ENCODE measurements around the gene RPP25L.

Gene RPP25L

GRCh38 chr9:34591248-34591916, 20.5 kb downstream of the RPP25L start:
- no peaks in the 10 kb centered on the region for H3K9me3 ChIP-seq (ENCODE audit: control insufficient read depth, insufficient read depth, low read depth, low read length)
- H3K36me3 ChIP-seq (ENCODE audit: control insufficient read depth, insufficient read depth, low read length) = no peaks in the 10 kb centered on the region
- H3K27ac ChIP-seq (ENCODE audit: low read depth, low read length) = no peak overlapping the region
- H3K4me3 ChIP-seq (ENCODE audit: low read depth, low read length) = peak overlapping the region; percentile 78
- peaks cover 43% of the 10 kb centered on the region for H3K4me1 ChIP-seq (ENCODE audit: control insufficient read depth, insufficient read depth, low read length)
- peaks cover 78% of the 10 kb centered on the region for H3K27me3 ChIP-seq (ENCODE audit: control insufficient read depth, insufficient read depth, low read length)
- H3K9ac ChIP-seq (ENCODE audit: low read length) = no peak overlapping the region

DNA sequence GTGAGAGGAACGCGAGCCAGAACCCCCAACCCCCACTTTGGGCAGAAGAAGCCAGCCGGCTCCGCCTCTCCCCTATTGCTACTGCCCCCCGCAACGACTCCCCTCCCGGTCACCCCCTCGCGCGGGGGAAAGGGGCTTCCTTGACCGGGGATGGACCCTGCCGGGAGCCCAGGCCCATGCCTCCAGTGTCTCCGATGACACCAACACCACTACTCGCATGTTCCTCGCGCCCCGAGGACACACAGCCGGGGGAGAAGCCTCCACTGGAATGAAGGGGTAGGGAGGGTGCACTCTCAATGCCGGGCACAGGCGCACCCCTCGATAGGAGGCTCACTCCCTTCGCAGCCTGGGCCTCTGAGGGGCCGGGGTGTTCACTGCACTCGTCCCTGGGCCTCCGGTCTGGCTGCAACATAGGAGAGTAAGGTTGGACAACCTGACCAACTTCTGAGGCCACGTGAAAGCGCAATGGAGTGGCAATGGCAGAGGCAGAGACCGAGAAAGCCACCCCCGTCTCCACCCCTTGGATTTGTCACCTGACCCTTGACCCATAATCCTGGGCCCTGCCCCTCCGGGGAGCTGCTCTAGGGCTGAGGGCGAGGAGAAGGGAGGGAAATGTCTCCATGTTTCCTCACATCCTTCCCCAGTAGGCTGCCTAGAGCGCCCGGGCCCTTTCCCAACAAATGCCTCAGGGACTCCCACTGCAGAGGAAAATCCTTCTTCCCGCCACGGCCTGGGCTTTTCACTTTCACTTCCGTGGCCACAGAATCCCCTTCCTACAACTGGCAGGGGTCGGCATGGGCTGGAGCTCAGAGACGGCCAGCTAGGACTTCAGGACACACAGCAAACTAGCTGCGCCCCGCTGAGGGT, 21.3 kb downstream of the RPP25L start:
- H3K27me3 ChIP-seq (ENCODE audit: control insufficient read depth, insufficient read depth, low read length) = peaks cover 85% of the 10 kb centered on the region
- peaks cover 51% of the 10 kb centered on the region for H3K4me1 ChIP-seq (ENCODE audit: control insufficient read depth, insufficient read depth, low read length)
- no peaks in the 10 kb centered on the region for H3K36me3 ChIP-seq (ENCODE audit: control insufficient read depth, insufficient read depth, low read length)
- H3K27ac ChIP-seq (ENCODE audit: low read depth, low read length) = no peak overlapping the region
- H3K9ac ChIP-seq (ENCODE audit: low read length) = peak overlapping the region; percentile 9
- no peaks in the 10 kb centered on the region for H3K9me3 ChIP-seq (ENCODE audit: control insufficient read depth, insufficient read depth, low read depth, low read length)
- peak overlapping the region; percentile 78 for H3K4me3 ChIP-seq (ENCODE audit: low read depth, low read length)

DNA sequence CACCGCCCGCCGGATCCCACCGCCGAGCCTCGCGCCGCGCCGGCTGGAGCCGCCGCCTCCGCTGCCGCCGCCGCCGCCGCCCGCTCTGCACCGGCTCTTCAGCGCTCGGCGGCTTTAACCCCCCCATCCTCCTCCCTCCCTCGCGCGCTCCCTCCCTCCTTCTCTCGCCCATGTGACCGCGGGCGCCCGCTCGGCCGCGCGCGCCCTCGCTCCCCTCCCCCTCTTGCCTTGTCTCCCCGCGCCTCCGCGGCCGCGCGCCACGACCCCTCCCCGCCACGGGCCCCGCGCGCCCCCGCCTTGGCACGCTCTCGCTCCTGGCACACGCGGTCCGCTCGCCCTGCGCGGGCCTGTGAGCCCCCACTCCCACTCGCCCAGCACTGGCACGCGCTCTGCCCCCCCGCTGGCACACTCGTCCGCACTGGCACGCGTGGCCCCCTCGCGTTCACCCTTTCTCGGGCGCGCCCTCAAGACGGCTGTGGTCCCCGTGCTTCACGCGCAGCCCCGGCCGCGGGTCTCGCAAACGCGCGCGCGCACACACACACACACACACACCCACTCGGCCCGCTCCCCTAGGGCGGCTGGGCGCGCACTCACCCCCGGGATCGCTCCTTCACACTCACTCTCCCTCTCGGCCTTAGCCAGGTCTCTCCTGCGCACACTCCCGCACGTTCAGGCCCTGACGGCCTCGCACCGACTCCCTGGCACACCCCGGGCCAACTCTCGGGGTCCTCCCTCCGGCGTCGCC, 22.1 kb downstream of the RPP25L start, which contains the start of gene CNTFR:
TSS of gene CNTFR (minus strand) at position 89 of the 745 bp plus-strand sequence. CDS start 20,743 bp downstream, outside the sequence.
- H3K9ac ChIP-seq (ENCODE audit: low read length) = peak within 1 kb of the TSS; percentile 68
- H3K27me3 ChIP-seq (ENCODE audit: control insufficient read depth, insufficient read depth, low read length) = peaks cover 93% of the 10 kb centered on the region
- peaks cover 59% of the 10 kb centered on the region for H3K4me1 ChIP-seq (ENCODE audit: control insufficient read depth, insufficient read depth, low read length)
- H3K9me3 ChIP-seq (ENCODE audit: control insufficient read depth, insufficient read depth, low read depth, low read length) = no peaks in the 10 kb centered on the region
- H3K36me3 ChIP-seq (ENCODE audit: control insufficient read depth, insufficient read depth, low read length) = no peaks in the 10 kb centered on the region
- no peak within 1 kb of the TSS for H3K27ac ChIP-seq (ENCODE audit: low read depth, low read length)
- H3K4me3 ChIP-seq (ENCODE audit: low read depth, low read length) = peak within 1 kb of the TSS; percentile 78

DNA sequence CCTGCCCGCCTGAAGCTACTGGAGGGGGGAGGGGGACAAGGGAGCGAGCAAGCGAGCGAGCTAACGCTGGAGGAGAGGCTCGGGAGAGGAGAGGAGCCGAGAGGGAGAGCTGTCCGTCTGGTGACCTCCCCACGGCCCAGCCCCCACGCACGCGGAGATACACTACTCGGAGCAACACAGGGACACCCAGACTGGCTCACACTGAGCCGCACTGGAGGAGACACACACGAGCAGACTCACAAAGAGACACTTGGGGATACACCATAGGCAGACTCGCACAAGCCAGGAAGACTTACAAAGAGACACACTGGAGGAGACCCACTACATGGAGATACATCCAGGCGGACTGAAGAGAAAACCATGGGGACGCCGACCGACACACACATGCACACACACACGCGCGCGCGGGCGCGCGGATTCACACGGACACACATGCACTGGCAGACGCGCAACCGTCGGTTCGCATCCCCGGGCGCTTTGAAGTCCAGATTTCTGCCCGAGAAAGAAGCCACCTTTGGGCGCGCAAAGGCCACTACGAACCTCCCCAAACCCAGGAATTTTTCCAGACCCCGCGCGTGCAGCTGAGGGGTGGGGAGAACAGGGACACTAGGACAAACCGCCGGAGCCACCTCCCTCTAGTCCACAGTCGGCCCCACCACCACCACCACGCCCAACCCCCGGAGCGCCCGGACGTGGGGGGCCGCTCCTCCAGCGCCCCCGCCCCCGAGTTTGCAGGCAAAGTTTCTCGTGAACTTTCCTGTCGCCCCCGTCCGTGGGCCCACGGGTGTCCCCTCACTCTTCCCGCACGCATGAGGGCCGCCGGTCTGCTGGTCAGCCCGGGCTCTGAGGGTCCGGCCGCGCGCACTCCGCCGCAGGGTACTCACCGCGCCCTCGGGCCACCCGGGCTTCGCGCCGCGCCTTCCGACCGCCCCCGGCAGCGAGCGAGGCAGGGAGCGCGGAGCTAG, 22.9 kb downstream of the RPP25L start:
- Histone ChIP-seq H3K27me3 (ENCODE audit: control insufficient read depth, insufficient read depth, low read length) (peaks cover 98% of the 10 kb centered on the region), H3K4me3 (ENCODE audit: low read depth, low read length) (peak overlapping the region; percentile 78), H3K27ac (ENCODE audit: low read depth, low read length) (no peak overlapping the region), H3K9me3 (ENCODE audit: control insufficient read depth, insufficient read depth, low read depth, low read length) (no peaks in the 10 kb centered on the region), H3K36me3 (ENCODE audit: control insufficient read depth, insufficient read depth, low read length) (no peaks in the 10 kb centered on the region), H3K9ac (ENCODE audit: low read length) (peak overlapping the region; percentile 36), H3K4me1 (ENCODE audit: control insufficient read depth, insufficient read depth, low read length) (peaks cover 59% of the 10 kb centered on the region)

GRCh38 chr9:34587271-34587670, 24.6 kb downstream of the RPP25L start:
- no peak overlapping the region for H3K9ac ChIP-seq (ENCODE audit: low read length)
- no peak overlapping the region for H3K27ac ChIP-seq (ENCODE audit: low read depth, low read length)
- peaks cover 50% of the 10 kb centered on the region for H3K4me1 ChIP-seq (ENCODE audit: control insufficient read depth, insufficient read depth, low read length)
- H3K9me3 ChIP-seq (ENCODE audit: control insufficient read depth, insufficient read depth, low read depth, low read length) = no peaks in the 10 kb centered on the region
- peaks cover 98% of the 10 kb centered on the region for H3K27me3 ChIP-seq (ENCODE audit: control insufficient read depth, insufficient read depth, low read length)
- H3K36me3 ChIP-seq (ENCODE audit: control insufficient read depth, insufficient read depth, low read length) = no peaks in the 10 kb centered on the region
- no peak overlapping the region for H3K4me3 ChIP-seq (ENCODE audit: low read depth, low read length)

DNA sequence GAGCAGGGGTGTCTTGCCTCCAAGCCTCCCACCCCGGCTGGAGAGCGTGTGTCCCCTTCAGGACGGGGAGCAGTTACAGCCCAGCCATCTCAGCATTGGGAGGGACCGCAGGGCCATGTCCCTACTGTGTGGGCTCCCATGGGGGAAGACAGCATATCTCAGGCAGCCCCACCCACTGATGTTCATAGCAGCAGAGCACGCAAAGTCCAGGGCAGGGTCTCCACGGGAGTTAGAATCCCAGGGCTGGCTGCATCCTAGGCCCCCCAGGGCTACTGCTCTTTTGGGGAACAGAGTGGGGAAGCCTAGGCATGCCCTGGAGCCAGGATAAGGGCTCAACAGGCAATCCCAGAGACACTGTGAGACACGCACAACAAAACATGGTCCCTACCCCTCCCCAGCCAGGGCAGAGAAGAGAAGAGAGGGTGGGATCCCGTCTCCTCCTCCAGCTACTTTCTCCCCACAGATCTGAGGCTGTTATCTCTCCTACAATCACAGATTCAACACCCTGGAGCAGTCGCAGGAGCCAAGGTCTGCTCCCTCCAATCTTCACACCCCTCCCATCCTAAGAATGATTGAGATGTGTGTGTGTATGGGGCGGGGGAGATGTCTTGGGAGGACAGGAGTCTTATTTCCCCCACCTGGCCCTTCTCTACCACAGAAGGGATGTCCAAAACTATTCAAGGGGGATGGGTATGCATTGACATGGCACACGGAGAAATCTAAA, 25.8 kb downstream of the RPP25L start:
- Histone ChIP-seq H3K4me1 (ENCODE audit: control insufficient read depth, insufficient read depth, low read length) (peaks cover 42% of the 10 kb centered on the region), H3K4me3 (ENCODE audit: low read depth, low read length) (peak overlapping the region; percentile 22; the same call in 1 of the 2 replicates), H3K27me3 (ENCODE audit: control insufficient read depth, insufficient read depth, low read length) (peaks cover 97% of the 10 kb centered on the region), H3K9me3 (ENCODE audit: control insufficient read depth, insufficient read depth, low read depth, low read length) (no peaks in the 10 kb centered on the region), H3K9ac (ENCODE audit: low read length) (peak overlapping the region; percentile 39), H3K36me3 (ENCODE audit: control insufficient read depth, insufficient read depth, low read length) (no peaks in the 10 kb centered on the region), H3K27ac (ENCODE audit: low read depth, low read length) (no peak overlapping the region)

DNA sequence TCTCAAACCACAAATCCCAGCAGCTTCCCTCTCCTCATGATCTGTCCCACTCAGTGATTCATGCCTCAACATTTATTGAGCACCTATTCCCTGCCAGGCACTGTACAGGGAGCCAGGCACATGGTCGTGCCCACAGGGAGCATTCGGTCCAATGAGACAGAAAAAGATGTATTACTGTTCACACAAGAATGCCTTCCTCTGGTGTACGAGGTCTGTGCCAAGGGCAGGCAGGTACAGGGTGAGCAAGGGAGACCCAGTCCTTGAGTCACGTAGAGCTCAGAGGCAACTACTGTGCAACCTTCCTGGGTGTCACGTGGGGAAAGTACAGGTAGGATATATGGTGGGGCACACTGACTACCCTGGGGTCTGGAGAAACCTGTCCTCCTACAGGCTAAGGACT, 26.9 kb downstream of the RPP25L start:
- Histone ChIP-seq H3K9me3 (ENCODE audit: control insufficient read depth, insufficient read depth, low read depth, low read length) (no peaks in the 10 kb centered on the region), H3K4me3 (ENCODE audit: low read depth, low read length) (no peak overlapping the region), H3K9ac (ENCODE audit: low read length) (no peak overlapping the region), H3K4me1 (ENCODE audit: control insufficient read depth, insufficient read depth, low read length) (peaks cover 45% of the 10 kb centered on the region), H3K27ac (ENCODE audit: low read depth, low read length) (no peak overlapping the region), H3K27me3 (ENCODE audit: control insufficient read depth, insufficient read depth, low read length) (peaks cover 97% of the 10 kb centered on the region), H3K36me3 (ENCODE audit: control insufficient read depth, insufficient read depth, low read length) (no peaks in the 10 kb centered on the region)

- no peak overlapping the region for H3K4me3 ChIP-seq (ENCODE audit: low read depth, low read length)
- no peak overlapping the region for H3K27ac ChIP-seq (ENCODE audit: low read depth, low read length)
- H3K36me3 ChIP-seq (ENCODE audit: control insufficient read depth, insufficient read depth, low read length) = no peaks in the 10 kb centered on the region
- H3K4me1 ChIP-seq (ENCODE audit: control insufficient read depth, insufficient read depth, low read length) = peaks cover 51% of the 10 kb centered on the region
- H3K27me3 ChIP-seq (ENCODE audit: control insufficient read depth, insufficient read depth, low read length) = peaks cover 97% of the 10 kb centered on the region
- H3K9me3 ChIP-seq (ENCODE audit: control insufficient read depth, insufficient read depth, low read depth, low read length) = no peaks in the 10 kb centered on the region
- no peak overlapping the region for H3K9ac ChIP-seq (ENCODE audit: low read length)
Measured at GRCh38 chr9:34582787-34583186, 29.1 kb downstream of the RPP25L start.

DNA sequence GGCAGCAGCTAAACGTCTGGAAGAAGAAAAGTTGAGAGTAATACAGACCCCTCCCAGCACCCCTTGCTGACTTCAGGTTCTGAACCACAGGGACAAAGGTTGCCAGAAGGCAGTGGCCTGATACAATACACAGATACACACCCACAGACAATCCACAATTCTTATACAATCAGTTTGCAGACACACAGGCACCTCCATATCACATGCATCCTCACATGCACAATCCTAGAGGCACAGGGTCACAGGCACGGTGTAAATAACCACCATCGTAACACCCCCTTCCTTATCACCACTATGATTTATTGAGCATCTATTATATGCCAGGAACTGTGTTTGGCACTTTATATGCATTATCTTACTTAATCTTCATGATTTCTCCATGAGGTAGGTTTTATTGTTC, 30.6 kb downstream of the RPP25L start:
- Histone ChIP-seq H3K9ac (ENCODE audit: low read length) (no peak overlapping the region), H3K4me3 (ENCODE audit: low read depth, low read length) (no peak overlapping the region), H3K36me3 (ENCODE audit: control insufficient read depth, insufficient read depth, low read length) (no peaks in the 10 kb centered on the region), H3K27ac (ENCODE audit: low read depth, low read length) (no peak overlapping the region), H3K4me1 (ENCODE audit: control insufficient read depth, insufficient read depth, low read length) (peaks cover 56% of the 10 kb centered on the region), H3K27me3 (ENCODE audit: control insufficient read depth, insufficient read depth, low read length) (peaks cover 95% of the 10 kb centered on the region), H3K9me3 (ENCODE audit: control insufficient read depth, insufficient read depth, low read depth, low read length) (no peaks in the 10 kb centered on the region)

Measured in HUES6 (cell line).